ENCODE measurements around the gene RANBP10.

GRCh38 chr16:67855789-67856188, 49.4 kb upstream of the RANBP10 start:
- no peak for TF ChIP-seq CTCF (conservative IDR thresholded peaks at IDR 0.05)
- no peak for TF ChIP-seq ZFX (IDR thresholded peaks at IDR 0.05)
